IMR-90 (cell line): ENCODE measurements around the gene RAPGEF5. TPM values are rescaled to one million over a fixed set of nuclear protein-coding genes. Genes with fewer than 3 reads are reported as not detected.

ENCODE experiments used
- ATAC-seq: fragments of 200-7000 bp; cut with Tn5 transposase; 2 replicates; pipeline ENCODE4 v1.9.1; 2020; ENCODE audit warnings: low read depth, mild to moderate bottlenecking, moderate library complexity
- BruUV-seq: library from RNA; stranded (reverse); fragments of 400-500 nt; replicated peaks from 2 replicates; lab custom pipeline; 2021; lab: Mats Ljungman, UMichigan
- CTCF ChIA-PET: fragments of 300-600 bp; formaldehyde crosslinking; extraction: SDS; loops from one replicate; lab custom pipeline; 2021; ENCODE audit warnings: antibody characterized with exemption; lab: Yijun Ruan, JAX
- POLR2A ChIA-PET: fragments of 300-600 bp; sonication (Branson Sonifier 250); formaldehyde crosslinking; loops from one replicate; lab custom pipeline; 2022; ENCODE audit warnings: antibody characterized with exemption; ENCODE audit not compliant: unreplicated experiment; lab: Charles Lee
- DNase-seq: peaks from one replicate; pipeline ENCODE4 v3.0.0; 2013
- H2AFZ ChIP-seq: replicated peaks from 2 replicates; pipeline ENCODE3; 2013; ENCODE audit warnings: low read length, mild to moderate bottlenecking; ENCODE audit not compliant: poor library complexity
- H2AK5ac ChIP-seq: 2 replicates; pipeline ENCODE4 v1.6.1; 2013; ENCODE audit warnings: low read depth, low read length, inconsistent platforms
- H2AK9ac ChIP-seq: replicated peaks from 2 replicates; pipeline ENCODE3; 2013; ENCODE audit warnings: mild to moderate bottlenecking, low read depth, low read length, moderate library complexity; ENCODE audit not compliant: poor library complexity
- H2BK120ac ChIP-seq: 2 replicates; pipeline ENCODE4 v1.6.1; 2013; ENCODE audit warnings: low read depth, low read length, inconsistent platforms
- H2BK15ac ChIP-seq: 3 replicates; pipeline ENCODE4 v1.6.1; 2013; ENCODE audit warnings: low read depth, low read length, inconsistent platforms
- H2BK20ac ChIP-seq: 2 replicates; pipeline ENCODE4 v1.6.1; 2013; ENCODE audit warnings: low read depth, mild to moderate bottlenecking, inconsistent platforms, low read length, moderate library complexity
- H2BK5ac ChIP-seq: 2 replicates; pipeline ENCODE4 v1.6.1; 2013; ENCODE audit warnings: mild to moderate bottlenecking, low read depth, low read length, inconsistent platforms; ENCODE audit not compliant: poor library complexity, severe bottlenecking
- H3K14ac ChIP-seq: replicated peaks from 2 replicates; pipeline ENCODE4 v1.6.1; 2013; ENCODE audit warnings: low read depth, low read length, inconsistent platforms
- H3K18ac ChIP-seq: 2 replicates; pipeline ENCODE4 v1.6.1; 2013; ENCODE audit warnings: low read depth, low read length, control low read depth
- H3K23ac ChIP-seq: 2 replicates; pipeline ENCODE4 v1.6.1; 2013; ENCODE audit warnings: low read depth, low read length, inconsistent platforms
- H3K27ac ChIP-seq: 2 replicates; pipeline ENCODE4 v1.5.1; 2013; ENCODE audit warnings: mild to moderate bottlenecking, control low read depth, low read length; ENCODE audit not compliant: insufficient read depth
- H3K27me3 ChIP-seq: 2 replicates; pipeline ENCODE4 v1.6.1; 2013; ENCODE audit warnings: low read length; ENCODE audit not compliant: control insufficient read depth, insufficient read depth
- H3K36me3 ChIP-seq: 2 replicates; pipeline ENCODE4 v1.6.1; 2013; ENCODE audit warnings: low read length, mixed read lengths; ENCODE audit not compliant: control insufficient read depth, insufficient read depth
- H3K4ac ChIP-seq: 2 replicates; pipeline ENCODE4 v1.6.1; 2013; ENCODE audit warnings: low read depth, low read length, inconsistent platforms
- H3K4me1 ChIP-seq: 2 replicates; pipeline ENCODE4 v1.6.1; 2013; ENCODE audit warnings: low read length, mixed read lengths; ENCODE audit not compliant: control insufficient read depth, insufficient read depth
- H3K4me2 ChIP-seq: 2 replicates; pipeline ENCODE4 v1.6.1; 2013; ENCODE audit warnings: low read depth, mild to moderate bottlenecking, control low read depth, low read length, moderate library complexity
- H3K4me3 ChIP-seq: 2 replicates; pipeline ENCODE4 v1.5.1; 2013; ENCODE audit warnings: low read depth, mild to moderate bottlenecking, control low read depth, low read length, moderate library complexity; ENCODE audit not compliant: insufficient read depth
- H3K56ac ChIP-seq: 2 replicates; pipeline ENCODE4 v1.6.1; 2013; ENCODE audit warnings: low read length, inconsistent platforms; ENCODE audit not compliant: insufficient read depth; ENCODE audit errors: extremely low read depth
- H3K79me1 ChIP-seq, 2 experiments: 2 replicates each; pipeline ENCODE4 v1.6.1; 2013; ENCODE audit warnings: low read length in 2 of 2, inconsistent platforms in 1 of 2, low read depth in 1 of 2
- H3K9ac ChIP-seq: 2 replicates; pipeline ENCODE4 v1.6.1; 2013; ENCODE audit warnings: low read depth, low read length, control low read depth
- H3K9me1 ChIP-seq: 2 replicates; pipeline ENCODE4 v1.6.1; 2013; ENCODE audit warnings: low read length, inconsistent platforms; ENCODE audit not compliant: insufficient read depth
- H3K9me3 ChIP-seq: 2 replicates; pipeline ENCODE4 v1.6.1; 2013; ENCODE audit warnings: low read length; ENCODE audit not compliant: control insufficient read depth, insufficient read depth
- H4K20me1 ChIP-seq: 2 replicates; pipeline ENCODE4 v1.6.1; 2013; ENCODE audit warnings: low read length, inconsistent platforms; ENCODE audit not compliant: insufficient read depth
- H4K5ac ChIP-seq: 2 replicates; pipeline ENCODE4 v1.6.1; 2013; ENCODE audit warnings: mild to moderate bottlenecking, low read depth, low read length, control low read depth
- H4K8ac ChIP-seq, 2 experiments: 2 replicates each; pipeline ENCODE4 v1.6.1; 2013; ENCODE audit warnings: low read depth in 2 of 2, low read length in 2 of 2, control low read depth in 1 of 2, inconsistent platforms in 1 of 2
- H4K91ac ChIP-seq: 2 replicates; pipeline ENCODE4 v1.6.1; 2013; ENCODE audit warnings: low read depth, low read length, inconsistent platforms; ENCODE audit not compliant: insufficient read depth
- BHLHE40 ChIP-seq: fragments of 150-350 bp; IDR thresholded peaks from 2 replicates; pipeline ENCODE4 v1.6.1; 2016; ENCODE audit warnings: mild to moderate bottlenecking, low read depth, low read length
- CEBPB ChIP-seq: IDR thresholded peaks from 2 replicates; pipeline ENCODE4 v1.6.1; 2012; ENCODE audit warnings: low read depth, low read length, improper control_type of control experiment
- CHD1 ChIP-seq: IDR thresholded peaks from 2 replicates; pipeline ENCODE4 v1.6.1; 2012; ENCODE audit warnings: low read depth, low read length, improper control_type of control experiment
- ELK1 ChIP-seq: fragments of 150-350 bp; IDR thresholded peaks from 2 replicates; pipeline ENCODE4 v1.6.1; 2016; ENCODE audit warnings: low read depth, mild to moderate bottlenecking, low read length, moderate library complexity, borderline replicate concordance
- FOS ChIP-seq: fragments of 150-350 bp; IDR thresholded peaks from 2 replicates; pipeline ENCODE4 v1.6.1; 2016; ENCODE audit warnings: low read depth, low read length
- MAFK ChIP-seq: IDR thresholded peaks from 2 replicates; pipeline ENCODE4 v1.6.1; 2012; ENCODE audit warnings: low read depth, low read length, improper control_type of control experiment
- MAZ ChIP-seq: IDR thresholded peaks from 2 replicates; pipeline ENCODE4 v1.6.1; 2012; ENCODE audit warnings: low read depth, mild to moderate bottlenecking, low read length, improper control_type of control experiment, moderate library complexity, borderline replicate concordance
- MXI1 ChIP-seq: IDR thresholded peaks from 2 replicates; pipeline ENCODE4 v1.6.1; 2012; ENCODE audit warnings: low read depth, mild to moderate bottlenecking, low read length, moderate library complexity, borderline replicate concordance
- NFE2L2 ChIP-seq: fragments of 150-350 bp; IDR thresholded peaks from 2 replicates; pipeline ENCODE4 v1.6.1; 2016; ENCODE audit warnings: low read depth, mild to moderate bottlenecking, low read length
- POLR2A ChIP-seq: IDR thresholded peaks from 2 replicates; pipeline ENCODE4 v1.6.1; 2012; ENCODE audit warnings: mild to moderate bottlenecking, low read depth, low read length
- RAD21 ChIP-seq: IDR thresholded peaks from 2 replicates; pipeline ENCODE4 v1.6.1; 2012; ENCODE audit warnings: low read length, improper control_type of control experiment
- RCOR1 ChIP-seq: IDR thresholded peaks from 2 replicates; pipeline ENCODE4 v1.6.1; 2012; ENCODE audit warnings: mild to moderate bottlenecking, low read length, improper control_type of control experiment; ENCODE audit not compliant: insufficient replicate concordance
- RFX5 ChIP-seq: IDR thresholded peaks from 2 replicates; pipeline ENCODE4 v1.8.0; 2012; ENCODE audit warnings: low read depth, mild to moderate bottlenecking, low read length, moderate library complexity
- SMC3 ChIP-seq: fragments of 150-350 bp; IDR thresholded peaks from 2 replicates; pipeline ENCODE4 v1.6.1; 2016; ENCODE audit warnings: low read depth, mild to moderate bottlenecking, antibody characterized with exemption, low read length, moderate library complexity
- WGBS, 2 experiments: methylation state at CpG; one replicate each; pipeline versions ENCODE4 v1.1.5 to v1.1.7; 2013; ENCODE audit warnings: missing lambda C conversion rate in 2 of 2; ENCODE audit not compliant: insufficient read length in 1 of 2; ENCODE audit errors: extremely low coverage in 2 of 2; 5-methylcytosine and 5-hydroxymethylcytosine counted together
- dilution Hi-C: fragments of 300-500 bp; cut with HindIII; formaldehyde crosslinking; loops from one replicate; pipeline ENCODE4 v1.14.3; 2018; ENCODE audit warnings: low sequenced_read_pairs; ENCODE audit not compliant: unreplicated experiment
- in situ Hi-C: fragments of 300-500 bp; cut with MboI; formaldehyde crosslinking; loops from 3 replicates; pipeline ENCODE4 v1.14.3; 2019; ENCODE audit warnings: low sequenced_read_pairs, inconsistent platforms, mixed read lengths
- intact Hi-C: fragments of 100-400 bp; cut with micrococcal nuclease; formaldehyde crosslinking; loops from 2 replicates; pipeline ENCODE4 v1.10.0; 2022
- polyA plus RNA-seq, 3 experiments: library from polyadenylated mRNA; depleted of rRNA; stranded (reverse); fragments of >200 nt; gene quantifications; 2 replicates each; pipeline ENCODE4 v1.2.3, GENCODE V29; 2012; ENCODE audit warnings: low replicate concordance in 1 of 3
- total RNA-seq: library from RNA; depleted of rRNA; stranded (reverse); fragments of >200 nt; gene quantifications from 2 replicates; pipeline ENCODE4 v1.2.3, GENCODE V29; 2012
- TF ChIP-seq, protein P1 (sequence below): conservative IDR thresholded peaks from 2 replicates; pipeline ENCODE4 v1.5.1; 2012; ENCODE audit warnings: mild to moderate bottlenecking, low read depth, low read length, improper control_type of control experiment
- TF ChIP-seq, protein P2 (sequence below): fragments of 150-350 bp; IDR thresholded peaks from 2 replicates; pipeline ENCODE4 v1.6.1; 2017; ENCODE audit warnings: mild to moderate bottlenecking, antibody characterized with exemption, low read length, low read depth

Gene RAPGEF5
- total and polyA plus RNA-seq, 2 of the 4 experiments (the other 2 are of a cell fraction): 0.05 to 0.18 TPM

GRCh38 chr7:22300839-22301238, 56.1 kb downstream of the RAPGEF5 start:
- POLR2A ChIA-PET: no interaction called here
- H2BK5ac ChIP-seq: no peak overlapping the region

More at GRCh38 chr7:22300839-22301238, 56.1 kb downstream of the RAPGEF5 start:
- Histone ChIP-seq H3K18ac (no peak overlapping the region), H3K4me2 (no peak overlapping the region), H3K14ac (no peak overlapping the region), H3K4ac (no peak overlapping the region), H3K56ac (no peak overlapping the region), H3K9ac (no peak overlapping the region), H4K5ac (no peak overlapping the region), H2AK5ac (no peak overlapping the region), H2AFZ (no peak overlapping the region), H4K91ac (no peak overlapping the region), H3K23ac (no peak overlapping the region), H3K27ac (no peak overlapping the region), H2BK15ac (no peak overlapping the region), H2BK120ac (no peak overlapping the region), H3K36me3 (no peaks in the 10 kb centered on the region), H3K79me1 (no peaks in the 10 kb centered on the region), H3K9me3 (no peaks in the 10 kb centered on the region), H3K4me3 (no peak overlapping the region), H4K20me1 (no peaks in the 10 kb centered on the region), H4K8ac (no peak overlapping the region), H3K27me3 (no peaks in the 10 kb centered on the region), H3K9me1 (no peaks in the 10 kb centered on the region), H2AK9ac (no peak overlapping the region), H2BK20ac (no peak overlapping the region), H3K4me1 (no peaks in the 10 kb centered on the region)
- TF ChIP-seq RFX5 (no peak), CEBPB (no peak), CHD1 (no peak), NFE2L2 (no peak), RCOR1 (no peak), ELK1 (no peak), RAD21 (no peak), POLR2A (no peak), MAZ (no peak), MAFK (no peak), BHLHE40 (no peak), SMC3 (no peak), MXI1 (no peak), FOS (no peak)
- TF ChIP-seq, protein P1, sequence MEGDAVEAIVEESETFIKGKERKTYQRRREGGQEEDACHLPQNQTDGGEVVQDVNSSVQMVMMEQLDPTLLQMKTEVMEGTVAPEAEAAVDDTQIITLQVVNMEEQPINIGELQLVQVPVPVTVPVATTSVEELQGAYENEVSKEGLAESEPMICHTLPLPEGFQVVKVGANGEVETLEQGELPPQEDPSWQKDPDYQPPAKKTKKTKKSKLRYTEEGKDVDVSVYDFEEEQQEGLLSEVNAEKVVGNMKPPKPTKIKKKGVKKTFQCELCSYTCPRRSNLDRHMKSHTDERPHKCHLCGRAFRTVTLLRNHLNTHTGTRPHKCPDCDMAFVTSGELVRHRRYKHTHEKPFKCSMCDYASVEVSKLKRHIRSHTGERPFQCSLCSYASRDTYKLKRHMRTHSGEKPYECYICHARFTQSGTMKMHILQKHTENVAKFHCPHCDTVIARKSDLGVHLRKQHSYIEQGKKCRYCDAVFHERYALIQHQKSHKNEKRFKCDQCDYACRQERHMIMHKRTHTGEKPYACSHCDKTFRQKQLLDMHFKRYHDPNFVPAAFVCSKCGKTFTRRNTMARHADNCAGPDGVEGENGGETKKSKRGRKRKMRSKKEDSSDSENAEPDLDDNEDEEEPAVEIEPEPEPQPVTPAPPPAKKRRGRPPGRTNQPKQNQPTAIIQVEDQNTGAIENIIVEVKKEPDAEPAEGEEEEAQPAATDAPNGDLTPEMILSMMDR: no peak
- TF ChIP-seq, protein P2, sequence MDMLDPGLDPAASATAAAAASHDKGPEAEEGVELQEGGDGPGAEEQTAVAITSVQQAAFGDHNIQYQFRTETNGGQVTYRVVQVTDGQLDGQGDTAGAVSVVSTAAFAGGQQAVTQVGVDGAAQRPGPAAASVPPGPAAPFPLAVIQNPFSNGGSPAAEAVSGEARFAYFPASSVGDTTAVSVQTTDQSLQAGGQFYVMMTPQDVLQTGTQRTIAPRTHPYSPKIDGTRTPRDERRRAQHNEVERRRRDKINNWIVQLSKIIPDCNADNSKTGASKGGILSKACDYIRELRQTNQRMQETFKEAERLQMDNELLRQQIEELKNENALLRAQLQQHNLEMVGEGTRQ: no peak
- CTCF ChIA-PET: no interaction called here
- in situ Hi-C loops: no loop called here
- no TSS peak for BruUV-seq
- no CpG with 5 or more reads among the region's 4 CpGs for WGBS, 2 experiments
- intact Hi-C loops: no loop called here
- DNase-seq (no peak), ATAC-seq (no peak)
- dilution Hi-C loops: no loop called here
